Tongue (tissue), 2 donors: ENCODE results near the gene HS2ST1. TPM values are rescaled to one million over a fixed set of nuclear protein-coding genes. Genes with fewer than 3 reads are reported as not detected.
"Not testable (repeated sequence)": the region's sequence is repeated elsewhere in the genome, so short reads cannot be mapped to it uniquely, and the experiment has no call there.

ENCODE experiments used
- DNase-seq: peaks from one replicate; pipeline ENCODE4 v3.0.0-alpha.2; 2015
- total RNA-seq: library from RNA; depleted of rRNA; stranded (reverse); fragments of >200 nt; gene quantifications from one replicate; pipeline ENCODE4 v1.2.3, GENCODE V29; 2014

The HS2ST1 gene
- 24.0 TPM for total RNA-seq

- DNase-seq, result no peak
Observed at GRCh38 chr1:86914601-86914997, at the start of gene HS2ST1. Gene HS2ST1, plus strand, starts transcription at chr1:86914635.

- no peak for DNase-seq
Observed at GRCh38 chr1:86865973-86866637, 48.3 kb upstream of the HS2ST1 start.

GRCh38 chr1:86866665-86867064 lies 47.8 kb upstream of the HS2ST1 start:
- no peak for DNase-seq

GRCh38 chr1:86867278-86867677 lies 47.2 kb upstream of the HS2ST1 start:
- DNase-seq, result not testable (repeated sequence)

- DNase-seq, result no peak
Observed at GRCh38 chr1:86868477-86868876, 46.0 kb upstream of the HS2ST1 start.

- no peak for DNase-seq
Observed at GRCh38 chr1:86871001-86871400, 43.4 kb upstream of the HS2ST1 start.

GRCh38 chr1:86872086-86872485 lies 42.3 kb upstream of the HS2ST1 start:
- DNase-seq, result no peak

- DNase-seq, result no peak
Observed at GRCh38 chr1:86875722-86876121, 38.7 kb upstream of the HS2ST1 start.

- DNase-seq, result no peak
Observed at GRCh38 chr1:86887479-86888162, 26.8 kb upstream of the HS2ST1 start.

- DNase-seq, result no peak
Observed at GRCh38 chr1:86888327-86888726, 26.1 kb upstream of the HS2ST1 start.

GRCh38 chr1:86899401-86899800 lies 15.0 kb upstream of the HS2ST1 start:
- DNase-seq, result not testable (repeated sequence)

- no peak for DNase-seq
Observed at GRCh38 chr1:86905875-86906274, 8.6 kb upstream of the HS2ST1 start.

GRCh38 chr1:86906419-86906818 lies 8.0 kb upstream of the HS2ST1 start:
- DNase-seq, result peak; percentile 3

GRCh38 chr1:86912281-86912900 lies 2.0 kb upstream of the HS2ST1 start:
- peak; percentile 4 for DNase-seq

GRCh38 chr1:86913399-86913895 lies 988 bp upstream of the HS2ST1 start:
- DNase-seq, result no peak

GRCh38 chr1:86913896-86914600 lies 387 bp upstream of the HS2ST1 start, which contains the start of gene SELENOF:
Gene SELENOF, minus strand, starts transcription at chr1:86914126. Its CDS starts 15 bp downstream, at chr1:86914111.
- DNase-seq, result peak; percentile 100

- DNase-seq, result peak; percentile 77
Observed at GRCh38 chr1:86914998-86915736, 732 bp downstream of the HS2ST1 start.

- DNase-seq, result no peak
Observed at GRCh38 chr1:86915737-86916235, 1.4 kb downstream of the HS2ST1 start.

- no peak for DNase-seq
Observed at GRCh38 chr1:86916752-86917151, 2.3 kb downstream of the HS2ST1 start.

GRCh38 chr1:86922445-86922844 lies 8.0 kb downstream of the HS2ST1 start:
- DNase-seq, result no peak

- no peak for DNase-seq
Observed at GRCh38 chr1:86924324-86924960, 10.0 kb downstream of the HS2ST1 start.
